GM19099 (cell line): ENCODE data around the gene DCXR.

Source experiments
- POLR2A ChIP-seq: IDR thresholded peaks from 3 replicates; pipeline ENCODE4 v1.6.1; 2011; ENCODE audit warnings: low read depth; ENCODE audit not compliant: insufficient read length; ENCODE audit errors: extremely low read depth

Gene DCXR

GRCh38 chr17:82042649-82043048 lies 5.2 kb upstream of the DCXR start:
- TF ChIP-seq POLR2A = no peak

- TF ChIP-seq POLR2A = no peak
Measured at GRCh38 chr17:82041144-82041814, 3.8 kb upstream of the DCXR start.

GRCh38 chr17:82039695-82040299 lies 2.3 kb upstream of the DCXR start:
- TF ChIP-seq POLR2A = no peak

- TF ChIP-seq POLR2A = no peak
Measured at GRCh38 chr17:82037889-82038195, 345 bp upstream of the DCXR start.

GRCh38 chr17:82036634-82037091 lies 834 bp downstream of the DCXR start:
- TF ChIP-seq POLR2A = no peak

DNA sequence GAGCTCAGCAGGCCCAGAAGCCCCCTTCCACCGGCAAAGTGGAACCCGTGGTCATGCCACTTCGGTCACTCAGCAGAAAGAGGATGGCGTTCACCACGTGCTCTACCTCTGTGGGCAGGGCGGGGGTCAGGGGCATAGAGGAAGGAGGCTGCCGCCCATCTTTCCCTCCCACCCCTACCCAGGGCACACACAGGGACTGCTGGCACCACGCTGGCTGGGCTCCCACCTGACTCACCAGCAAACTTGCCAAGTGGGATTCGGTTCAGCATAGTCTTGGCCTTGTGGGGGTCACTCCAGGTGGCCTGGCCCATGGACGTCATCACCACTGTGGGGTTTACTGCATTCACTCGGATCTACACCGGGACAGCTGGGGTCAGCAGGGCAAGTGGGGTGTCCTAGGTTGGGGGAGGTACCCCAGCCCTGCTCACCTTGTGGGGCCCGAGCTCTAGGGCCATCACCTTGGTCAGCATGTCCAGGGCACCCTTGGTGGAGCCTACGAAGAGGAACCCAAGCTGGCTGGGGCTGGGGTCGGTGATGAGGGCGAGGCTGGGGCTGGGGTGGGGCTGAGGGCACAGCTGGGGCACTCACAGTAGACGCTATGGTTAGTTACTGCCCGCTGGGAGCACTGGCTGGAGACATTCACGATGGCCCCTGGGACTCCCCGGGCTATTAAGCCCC lies 1.4 kb downstream of the DCXR start:
- TF ChIP-seq POLR2A = no peak

DNA sequence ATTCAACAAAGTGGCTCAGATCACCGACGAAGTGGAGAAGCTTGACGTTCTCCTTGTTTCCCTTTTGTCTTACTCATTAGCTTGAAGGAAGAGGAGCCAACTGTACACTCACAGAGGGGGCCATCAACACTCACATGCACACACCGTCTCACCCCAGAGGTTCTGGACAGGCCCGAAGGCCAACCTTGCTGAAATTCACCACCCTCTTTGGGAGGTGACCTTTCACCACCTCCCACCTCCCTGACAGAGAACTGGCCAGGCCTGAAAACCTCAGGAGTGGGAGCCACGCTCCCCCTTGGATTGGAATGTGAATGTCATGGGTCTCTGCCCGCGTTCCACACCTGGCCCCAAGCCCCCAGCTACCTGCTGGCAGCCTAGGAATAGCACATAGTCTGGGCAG lies 2.0 kb downstream of the DCXR start:
- no peak for TF ChIP-seq POLR2A

DNA sequence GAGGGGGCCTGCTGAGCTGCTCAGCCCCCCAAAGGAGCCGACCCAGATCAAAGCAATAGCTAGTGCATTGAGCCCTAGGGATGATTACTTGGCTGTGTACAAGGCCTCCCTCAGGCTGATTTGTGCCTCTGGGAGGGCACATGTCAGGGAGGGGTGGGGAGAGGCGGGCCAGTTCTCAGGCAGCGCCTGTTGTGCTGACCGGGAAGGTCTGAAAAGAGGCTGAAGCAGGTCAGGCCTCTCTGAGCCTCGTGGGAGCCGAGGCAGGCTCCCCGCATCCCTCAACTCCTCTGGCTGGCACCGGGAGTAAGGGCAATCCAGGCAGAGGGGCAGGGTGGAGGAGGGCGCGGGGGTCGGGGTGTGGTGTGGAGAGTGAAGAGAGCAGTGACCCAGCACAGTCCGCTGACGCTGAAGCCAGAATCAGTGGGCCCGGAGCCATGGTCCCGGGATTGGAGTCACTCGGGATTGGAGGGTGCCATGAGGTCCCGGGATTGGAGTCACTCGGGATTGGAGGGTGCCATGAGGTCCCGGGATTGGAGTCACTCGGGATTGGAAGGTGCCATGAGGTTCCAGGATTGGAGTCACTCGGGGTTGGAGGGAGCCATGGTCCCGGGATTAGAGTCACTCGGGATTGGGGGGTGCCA lies 3.0 kb downstream of the DCXR start:
- TF ChIP-seq POLR2A = no peak

GRCh38 chr17:82033359-82034085 lies 4.0 kb downstream of the DCXR start:
- TF ChIP-seq POLR2A = no peak

- no peak for TF ChIP-seq POLR2A
Measured at GRCh38 chr17:82031885-82032627, 5.4 kb downstream of the DCXR start.

DNA sequence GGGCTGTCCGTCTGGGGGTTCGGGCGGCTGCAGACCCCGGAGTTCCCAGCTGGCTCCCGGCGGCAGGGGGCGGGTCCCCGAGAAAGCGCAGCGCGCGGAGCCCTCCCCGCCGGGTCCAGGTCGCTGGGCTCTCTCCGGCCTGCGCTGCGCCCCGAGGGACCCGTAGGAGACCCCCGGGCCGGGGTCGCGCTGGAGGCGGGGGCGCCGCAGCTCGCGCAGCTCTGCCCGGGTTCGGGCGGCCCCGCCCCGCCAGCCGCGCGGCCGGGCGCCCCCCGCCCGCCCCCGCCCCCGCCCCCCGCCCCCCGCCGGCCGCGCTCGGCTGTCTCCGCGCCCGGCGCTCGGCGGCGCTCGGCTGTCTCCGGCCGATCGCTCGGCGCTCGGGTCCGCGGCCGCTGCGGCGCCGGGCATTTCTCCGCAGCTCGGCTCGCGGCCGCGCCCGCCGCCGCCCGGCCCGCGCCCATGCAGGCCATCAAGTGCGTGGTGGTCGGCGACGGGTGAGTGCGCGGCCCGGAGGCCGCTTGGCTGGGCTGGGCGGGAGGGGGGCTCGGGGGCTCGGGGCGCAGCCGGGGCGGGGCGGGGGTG lies 6.1 kb downstream of the DCXR start, which contains the start of gene RAC3:
RAC3 (plus strand) TSS at position 376 of the 582 bp plus-strand sequence; CDS start at position 460, 84 bp downstream.
- TF ChIP-seq POLR2A = no peak

- no peak for TF ChIP-seq POLR2A
Measured at GRCh38 chr17:82030470-82031302, 6.8 kb downstream of the DCXR start.

DNA sequence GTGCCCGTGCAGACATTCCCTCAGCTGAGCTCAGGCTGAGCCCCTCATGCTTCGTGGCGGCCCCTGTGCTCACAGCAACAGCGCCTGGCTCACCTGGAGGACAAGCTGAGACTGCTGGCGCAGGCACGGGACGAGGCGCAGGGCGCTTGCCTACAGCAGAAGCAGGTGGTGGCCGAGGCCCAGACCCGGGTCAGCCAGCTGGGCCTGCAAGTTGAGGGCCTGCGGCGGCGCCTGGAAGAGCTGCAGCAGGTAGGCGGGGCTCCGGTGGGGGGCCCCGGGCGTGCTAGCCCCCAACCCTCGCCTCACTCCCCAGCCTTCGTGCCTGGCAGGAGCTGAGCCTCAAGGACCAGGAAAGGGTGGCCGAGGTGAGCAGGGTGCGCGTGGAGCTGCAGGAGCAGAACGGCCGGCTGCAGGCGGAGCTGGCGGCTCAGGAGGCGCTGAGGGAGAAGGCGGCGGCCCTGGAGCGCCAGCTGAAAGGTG lies 7.5 kb downstream of the DCXR start:
- no peak for TF ChIP-seq POLR2A
